Heart left ventricle (tissue), 13 donors: Measurements from ENCODE around the gene TPI1.

ENCODE experiments used
- CTCF ChIP-seq, 12 donors: fragments of 200-600 bp; sonication (generic) in 4 of 12; IDR thresholded peaks; one replicate each; pipeline versions ENCODE4 v1.5.0 to v1.8.0; 2018 to 2022; ENCODE audit warnings: antibody characterized with exemption in 12 of 12, mild to moderate bottlenecking in 5 of 12
- POLR2A ChIP-seq, 2 donors: fragments of 450-650 bp; IDR thresholded peaks; one replicate each; pipeline ENCODE4 v1.6.1; 2017; ENCODE audit warnings: antibody characterized with exemption in 2 of 2, mild to moderate bottlenecking in 2 of 2, moderate library complexity in 2 of 2
- donor health status: ischemic (EF 13 %, LVEDD 7.1; RV severe dilation, severe dysfunction).
- donor health status: DM: no; HTN: yes; CAD: no.
- donor health status: DM: no; HTN: no; CAD: no.
- donor health status: ischemic (EF 25% LVEDD 6.9; RV normal size, moderate dysfunction).
- donor health status: ischemic (EF 25% LVEDD 5.7; RV mildly dilated, moderate dysfunction).
- donor health status: ischemic (EF 35%, LVEDD 5.7; RV mildly dilated, moderate dysfunction).
- donor health status: nonischemic (EF 11% LVEDD 7.7; RV severe dilation, severe dysfunction).
- donor health status: DM: yes; HTN: yes; CAD: no.
- donor health status: PGD.
- donor health status: ischemic (EF 29% LVEDD 5.4; RV normal size, mild dysfunction).
- donor health status: nonischemic (EF 23%, LVEDD 6.1; RV moderate dilation, normal function).

- TF ChIP-seq CTCF (IDR thresholded peaks at IDR 0.05) (no peak), POLR2A (IDR thresholded peaks at IDR 0.05) (no peak)
Observed at GRCh38 chr12:6818645-6819044, 48.7 kb upstream of the TPI1 start.
